HG03039 (cell line): Measurements from ENCODE around the gene MAFG.
"Not testable (repeated sequence)": the region's sequence is repeated elsewhere in the genome, so short reads cannot be mapped to it uniquely, and the experiment has no call there.

Source experiments
- ATAC-seq: cut with Tn5 transposase; IDR thresholded peaks from one replicate; pipeline ENCODE4 v1.9.1; 2021; ENCODE audit warnings: mild to moderate bottlenecking, moderate library complexity; ENCODE audit not compliant: unreplicated experiment

The MAFG gene

DNA sequence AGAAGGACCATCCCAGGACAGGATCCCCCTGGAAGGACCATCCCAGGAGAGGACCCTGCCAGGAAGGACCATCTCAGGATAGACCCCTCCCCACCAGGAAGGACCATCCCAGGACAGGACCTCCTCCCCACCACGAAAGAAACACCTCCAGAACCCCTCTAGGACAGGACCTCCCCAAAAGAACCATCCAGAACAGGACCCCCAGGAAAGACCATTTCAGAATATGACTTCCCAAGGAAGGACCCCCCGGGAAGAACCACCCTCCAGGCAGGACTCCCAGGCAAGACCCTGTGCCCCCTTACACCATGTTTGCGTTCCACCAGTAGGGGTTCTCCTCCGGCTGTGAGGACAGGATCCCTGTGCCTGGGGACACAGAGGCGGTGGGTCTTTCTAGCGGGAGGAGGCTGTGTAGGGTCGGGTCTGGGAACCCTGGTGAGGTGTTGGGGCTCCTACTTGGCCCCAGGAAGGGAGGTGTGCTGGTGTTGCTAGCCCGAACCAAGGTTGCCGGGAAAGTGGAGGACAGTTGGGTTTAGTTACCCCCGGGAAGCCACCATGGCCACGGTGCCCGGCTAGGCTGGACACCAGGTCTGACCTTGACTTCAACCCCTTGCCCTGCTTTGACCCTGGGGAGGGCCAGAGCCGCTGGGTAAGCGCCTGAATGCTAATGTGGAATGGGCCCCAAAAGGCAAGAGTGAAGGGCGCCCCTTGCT is 31.3 kb upstream of the MAFG start:
- ATAC-seq, result no peak

DNA sequence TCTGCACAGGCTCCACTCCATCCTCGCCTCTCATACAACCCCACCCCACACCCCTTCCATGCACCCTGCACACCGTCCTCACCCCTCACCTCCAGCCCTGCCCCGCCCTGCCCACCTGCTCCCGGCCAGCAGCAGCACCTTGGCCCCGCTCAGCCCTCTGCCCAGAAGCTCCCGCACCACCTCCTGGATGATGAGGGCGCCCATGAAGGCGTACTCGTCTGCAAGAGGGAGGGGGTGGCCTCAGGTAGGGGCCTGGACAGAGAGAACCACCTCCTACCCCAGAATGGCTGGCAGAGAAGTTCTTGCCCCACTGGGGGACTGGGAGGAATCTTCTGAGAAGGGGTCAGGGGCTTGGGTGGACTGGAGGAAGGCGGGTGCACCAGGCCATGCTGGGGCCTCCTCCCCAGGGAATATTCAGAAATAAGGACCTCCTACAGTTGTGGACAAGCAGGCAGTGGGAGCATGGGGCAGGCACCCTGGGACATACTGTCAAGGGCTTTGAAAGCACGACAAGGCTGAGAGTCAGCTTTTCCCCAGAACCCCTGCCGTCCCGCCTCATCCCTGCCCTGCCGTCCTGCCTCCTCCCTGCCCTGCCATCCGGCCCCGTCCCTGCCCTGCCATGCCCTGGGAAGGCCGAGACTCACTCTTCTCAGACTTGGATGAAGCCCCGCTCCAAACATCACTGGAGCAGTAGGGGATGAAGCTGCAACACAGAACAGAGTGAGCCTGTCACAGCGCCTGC is 30.3 kb upstream of the MAFG start:
- no peak for ATAC-seq

DNA sequence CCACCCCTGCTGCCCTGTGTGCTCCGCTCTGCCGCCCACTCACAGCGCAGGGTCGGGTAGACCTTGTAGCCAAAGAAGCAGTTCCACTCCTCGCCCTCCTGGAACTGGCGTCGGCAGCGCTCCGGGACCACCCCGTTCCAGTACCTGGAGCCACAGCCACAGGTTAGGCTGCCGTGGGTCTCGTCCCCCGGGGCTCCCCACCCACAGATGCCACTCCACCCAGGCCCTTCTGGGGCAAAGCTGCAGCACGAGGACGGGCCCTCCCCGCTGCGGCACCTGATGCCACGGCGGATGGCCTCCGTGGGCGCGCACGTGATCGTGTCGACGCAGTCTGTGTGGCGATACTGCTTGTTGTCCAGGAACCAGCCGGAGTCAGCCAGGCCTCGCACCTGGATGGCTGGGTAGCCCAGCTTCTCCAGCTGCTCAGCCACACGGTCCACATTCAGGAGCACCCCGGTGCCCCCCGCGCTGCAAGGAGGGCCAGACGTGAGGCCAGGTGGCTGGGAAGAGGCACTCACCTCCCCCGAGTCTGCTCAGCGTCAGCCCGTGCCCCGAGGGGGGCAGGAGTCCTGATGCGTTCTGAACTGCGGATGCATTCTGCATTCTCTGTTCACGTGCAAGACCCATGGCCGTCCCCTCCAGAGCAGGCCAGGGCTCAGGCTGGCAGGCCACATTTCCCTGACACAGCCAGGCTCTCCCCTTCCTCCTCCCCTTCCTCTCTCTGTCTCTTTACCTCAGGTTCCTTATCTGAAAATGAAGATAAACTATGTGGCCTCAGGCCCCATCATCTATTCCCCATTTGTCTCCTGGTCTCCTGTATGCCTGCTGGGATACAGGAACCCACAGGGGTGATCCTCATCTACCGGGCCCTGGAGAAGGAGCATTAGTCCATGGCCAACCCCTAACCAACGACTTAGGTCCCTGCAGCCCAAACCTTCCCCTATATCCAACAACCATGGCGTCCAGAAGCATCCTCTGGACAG is 29.4 kb upstream of the MAFG start:
- ATAC-seq, result no peak

DNA sequence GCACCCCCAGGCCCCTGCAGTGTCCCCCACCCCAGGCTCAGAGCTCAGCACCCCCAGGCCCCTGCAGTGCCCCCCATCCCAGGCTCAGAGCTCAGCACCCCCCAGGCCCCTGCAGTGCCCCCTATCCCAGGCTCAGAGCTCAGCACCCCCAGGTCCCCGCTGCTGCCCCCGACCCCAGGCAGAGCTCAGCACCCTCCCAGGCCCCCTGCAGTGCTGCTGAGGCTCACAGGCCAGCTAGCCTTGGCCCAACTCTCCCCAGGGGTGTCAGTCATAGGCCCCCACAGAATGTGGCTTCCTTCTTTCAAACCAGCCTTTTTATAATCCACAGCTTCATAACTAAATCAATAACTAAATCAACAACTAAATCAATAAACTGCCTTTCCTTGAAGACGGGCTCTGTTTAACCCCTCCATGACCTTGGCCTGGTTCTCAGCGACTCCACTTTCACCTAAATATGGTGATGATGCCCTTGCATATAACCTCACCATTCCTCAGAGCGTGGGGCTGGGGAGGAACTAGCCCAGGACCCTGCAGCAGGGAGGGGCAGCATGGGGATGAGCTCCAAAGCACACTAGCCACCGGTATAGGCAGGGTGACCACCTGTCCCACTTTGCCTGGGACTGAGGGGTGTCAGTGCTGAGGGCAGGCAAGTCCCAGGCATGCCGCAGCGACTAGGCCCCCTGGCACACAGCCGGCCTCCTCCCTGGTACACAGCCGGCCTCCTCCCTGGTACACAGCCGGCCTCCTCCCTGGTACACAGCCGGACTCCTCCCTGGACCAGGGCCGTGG is 28.4 kb upstream of the MAFG start:
- ATAC-seq, result no peak

DNA sequence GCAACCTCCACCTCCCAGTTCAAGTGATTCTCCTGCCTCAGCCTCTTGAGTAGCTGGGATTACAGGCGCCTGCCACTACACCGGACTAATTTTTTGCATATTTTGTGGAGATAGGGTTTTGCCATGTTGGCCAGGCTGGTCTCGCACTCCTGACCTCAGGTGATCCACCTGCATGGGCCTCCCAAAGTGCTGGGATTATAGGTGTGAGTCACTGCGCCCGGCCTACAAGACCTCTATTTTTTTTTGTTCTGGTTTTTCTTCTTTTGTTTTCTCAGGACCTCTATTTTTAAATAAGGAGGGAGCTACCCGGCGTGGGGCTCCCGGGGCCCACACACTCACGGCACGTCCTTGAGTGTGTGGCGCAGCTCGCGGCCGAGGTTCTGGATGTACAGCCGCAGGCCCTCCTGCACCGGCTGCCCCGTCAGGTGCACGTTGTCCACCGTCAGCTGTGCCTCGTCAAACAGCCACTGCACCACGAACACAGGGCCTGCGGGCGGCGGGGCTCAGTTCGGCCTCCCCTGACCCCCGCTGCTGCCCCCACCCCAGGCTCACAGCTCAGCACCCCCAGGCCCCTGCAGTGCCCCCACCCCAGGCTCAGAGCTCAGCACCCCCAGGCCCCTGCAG is 27.6 kb upstream of the MAFG start:
- ATAC-seq, result no peak

DNA sequence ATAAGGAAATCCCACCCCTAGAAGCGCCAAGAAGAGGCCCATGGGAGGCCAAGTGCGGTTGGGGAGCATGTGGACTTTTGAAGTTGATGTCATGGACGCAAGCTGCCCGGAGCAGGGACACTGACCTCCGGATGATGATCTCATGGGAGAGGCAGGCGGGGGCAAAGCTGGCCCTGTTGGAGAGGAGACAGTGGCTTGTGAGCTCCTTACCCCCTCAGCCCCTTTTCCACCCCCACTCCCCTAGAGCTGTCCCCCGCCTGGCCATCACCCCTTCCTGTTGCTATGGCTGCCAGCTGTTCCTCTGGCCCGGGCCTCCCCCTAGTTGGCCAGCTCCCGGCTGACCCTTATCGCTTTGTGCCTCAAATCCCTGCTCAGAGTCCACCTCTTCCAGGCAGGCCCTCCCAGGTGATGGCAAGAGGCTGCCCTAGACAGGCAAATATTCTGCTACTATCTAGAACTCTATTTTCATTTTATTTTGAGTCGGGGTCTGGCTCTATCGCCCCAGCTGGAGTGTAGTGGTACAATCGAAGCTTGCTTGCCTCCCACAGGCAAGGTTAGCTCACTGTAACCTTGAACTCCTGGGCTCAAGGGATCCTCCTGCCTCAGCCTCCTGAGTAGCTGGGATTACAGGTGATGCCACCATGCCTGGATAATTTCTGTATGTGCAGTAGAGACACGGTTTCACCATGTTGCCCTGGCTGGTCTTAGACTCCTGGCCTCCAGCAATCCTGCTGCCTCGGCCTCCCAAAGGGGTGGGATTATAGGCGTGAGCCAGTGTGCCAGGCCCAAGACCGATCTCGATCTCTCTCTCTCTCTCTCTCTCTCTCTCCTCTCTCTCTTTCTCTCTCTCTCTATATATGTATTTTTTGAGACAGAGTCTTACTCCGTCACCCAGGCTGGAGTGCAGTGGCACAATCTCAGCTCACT is 26.9 kb upstream of the MAFG start:
- no peak for ATAC-seq

DNA sequence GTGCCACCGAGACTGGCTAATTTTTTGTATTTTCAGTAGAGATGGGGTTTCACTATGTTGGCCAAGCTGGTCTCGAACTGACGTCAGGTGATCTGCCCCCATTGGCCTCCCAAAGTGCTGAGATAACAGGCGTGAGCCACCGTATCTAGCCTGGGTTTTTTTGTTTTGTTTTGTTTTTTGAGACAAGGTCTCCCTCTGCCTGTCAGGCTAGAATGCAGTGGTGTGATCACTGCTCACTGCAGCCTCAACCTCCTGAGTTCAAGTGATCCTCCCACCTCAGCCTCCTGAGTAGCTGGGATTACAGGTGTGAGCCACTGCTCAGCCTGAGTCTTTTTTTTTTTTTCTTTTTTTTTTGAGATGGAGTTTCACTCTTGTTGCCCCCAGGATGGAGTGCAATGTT is 25.9 kb upstream of the MAFG start:
- ATAC-seq, result not testable (repeated sequence)

DNA sequence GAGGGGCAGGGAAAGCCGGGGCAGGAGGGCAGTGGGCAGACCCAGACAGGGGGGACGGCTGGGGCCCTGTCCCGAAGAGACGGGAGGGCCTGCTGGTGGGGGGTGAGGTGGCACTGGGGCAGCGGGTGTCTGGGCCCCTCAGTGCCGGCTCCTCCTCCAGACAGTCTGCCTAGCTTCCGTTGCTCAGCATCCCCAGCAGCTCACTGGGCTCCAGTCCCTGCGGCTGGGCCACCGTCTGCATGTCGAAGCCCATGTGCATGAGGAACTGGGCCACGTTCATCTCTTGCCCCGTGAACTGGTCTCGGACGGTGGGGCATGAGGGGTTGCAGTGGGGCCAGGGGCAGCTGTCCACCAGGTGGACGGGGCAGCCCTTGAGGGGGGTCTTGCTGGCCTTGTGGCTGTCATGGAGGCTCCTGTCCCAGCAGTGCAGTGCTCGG is 25.3 kb upstream of the MAFG start:
- no peak for ATAC-seq

DNA sequence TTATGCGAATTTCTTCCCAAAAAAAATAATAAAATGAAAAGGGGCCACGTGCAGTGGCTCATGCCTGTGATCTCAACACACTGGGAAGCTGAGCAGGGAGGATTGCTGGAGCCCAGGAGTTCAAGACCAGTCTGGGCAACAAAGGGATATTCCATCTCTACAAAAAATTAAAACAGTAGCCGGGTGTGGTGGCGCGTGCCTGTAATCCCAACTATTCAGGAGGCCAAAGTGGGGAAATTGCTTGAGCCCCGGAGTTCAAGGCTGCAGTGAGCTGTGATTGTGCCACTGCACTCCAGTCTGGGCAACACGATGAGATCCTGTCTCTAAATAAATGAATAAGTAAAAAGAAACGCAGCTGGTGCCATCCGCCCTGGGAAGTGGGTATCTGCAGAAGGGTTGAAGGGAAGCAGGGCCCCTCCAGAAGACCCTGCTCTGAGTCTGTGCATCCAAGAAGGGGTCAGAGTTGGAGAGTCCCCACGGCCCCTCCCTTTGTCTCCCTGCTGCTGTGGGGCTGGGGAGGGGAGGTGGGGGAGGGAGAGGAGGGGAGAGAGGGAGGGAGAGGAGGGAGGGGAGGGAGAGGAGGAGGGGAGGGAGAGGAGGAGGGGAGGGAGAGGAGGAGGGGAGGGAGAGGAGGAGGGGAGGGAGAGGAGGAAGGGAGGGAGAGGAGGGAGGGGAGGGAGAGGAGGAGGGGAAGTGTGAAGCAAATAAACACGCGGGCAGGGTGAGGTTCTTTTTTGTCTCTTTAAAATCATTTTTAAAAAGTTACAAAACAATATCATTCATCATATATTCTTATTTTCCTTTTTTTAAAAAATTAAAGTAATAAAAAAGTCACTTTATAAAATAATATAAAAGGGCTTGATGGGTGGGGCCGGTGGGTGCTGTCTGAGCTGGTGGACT is 24.5 kb upstream of the MAFG start:
- no peak for ATAC-seq

DNA sequence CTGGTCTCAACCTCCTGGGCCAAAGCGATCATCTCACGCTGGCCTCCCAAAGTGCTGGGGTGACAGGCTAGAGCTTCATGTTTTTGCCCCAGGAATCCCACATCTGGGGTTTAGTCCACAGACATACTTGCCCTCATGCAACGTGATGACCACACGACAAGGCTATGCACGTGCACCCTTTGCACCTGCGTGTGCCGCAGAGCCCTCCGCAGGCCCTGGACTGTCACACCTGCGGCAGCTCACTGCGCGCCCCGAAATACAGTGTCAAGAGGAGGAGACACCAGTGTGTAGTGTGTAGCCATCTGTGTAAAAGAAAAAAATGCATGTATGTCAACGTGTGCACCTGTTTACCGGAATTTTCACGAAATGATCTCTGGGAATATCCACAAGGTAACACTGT is 23.0 kb upstream of the MAFG start:
- ATAC-seq, result no peak

DNA sequence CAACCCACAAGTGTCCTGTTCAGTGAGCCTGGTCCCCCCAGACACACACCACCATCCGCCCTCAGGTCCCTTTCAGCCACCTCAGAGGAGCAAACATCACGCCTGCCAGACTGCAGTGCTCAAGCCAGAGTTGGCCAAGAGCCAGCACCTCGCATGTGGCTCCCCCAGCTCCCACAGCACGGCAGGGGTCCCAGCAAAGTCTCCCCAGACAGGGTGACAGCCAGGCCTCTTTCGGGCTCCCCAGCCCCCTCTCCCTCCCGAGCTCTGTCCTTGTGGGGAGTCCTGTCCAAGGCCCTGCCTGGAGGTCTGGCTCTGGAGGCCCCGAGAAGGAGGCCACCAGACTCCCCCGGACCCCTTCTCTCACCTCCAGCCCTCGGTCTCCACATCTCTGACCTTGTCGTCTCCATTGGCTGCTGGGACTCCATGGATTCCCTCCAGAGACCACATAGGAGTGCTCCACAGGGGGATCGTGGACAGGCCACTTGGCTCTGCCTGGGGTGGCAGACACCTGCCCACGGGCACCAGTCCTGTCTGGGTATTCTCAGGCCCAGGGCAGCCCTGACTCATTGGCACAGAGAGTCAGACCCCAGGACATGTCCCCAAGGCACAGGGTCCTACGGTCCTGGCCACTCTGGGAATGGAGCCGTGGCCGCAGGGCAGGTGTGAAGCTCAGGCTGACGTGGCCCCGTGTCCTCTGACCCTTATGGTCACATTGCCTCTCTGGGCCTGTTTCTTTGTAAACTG is 21.3 kb upstream of the MAFG start:
- ATAC-seq, result no peak

DNA sequence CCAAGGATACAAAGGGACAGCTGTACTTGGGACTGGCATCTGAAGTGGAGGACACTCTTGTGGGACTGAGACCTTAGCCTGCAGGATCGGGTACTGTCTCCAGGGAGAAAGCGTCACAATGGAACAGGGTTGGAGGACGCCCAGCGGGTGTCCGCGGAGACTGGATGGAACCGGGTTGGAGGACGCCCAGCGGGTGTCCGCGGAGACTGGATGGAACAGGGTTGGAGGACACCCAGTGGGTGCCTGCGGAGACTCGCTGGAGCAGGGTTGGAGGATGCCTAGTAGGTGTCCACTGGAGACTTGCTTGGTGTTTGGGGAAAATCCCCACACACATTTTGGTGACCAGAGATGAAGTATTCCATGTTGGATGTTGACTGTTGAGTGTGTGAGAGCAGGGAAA is 19.7 kb upstream of the MAFG start, which contains the start of gene MYADML2:
TSS of gene MYADML2 (minus strand) at position 45 of the 400 bp plus-strand sequence. CDS start 5,492 bp downstream, outside the sequence.
- no peak for ATAC-seq

DNA sequence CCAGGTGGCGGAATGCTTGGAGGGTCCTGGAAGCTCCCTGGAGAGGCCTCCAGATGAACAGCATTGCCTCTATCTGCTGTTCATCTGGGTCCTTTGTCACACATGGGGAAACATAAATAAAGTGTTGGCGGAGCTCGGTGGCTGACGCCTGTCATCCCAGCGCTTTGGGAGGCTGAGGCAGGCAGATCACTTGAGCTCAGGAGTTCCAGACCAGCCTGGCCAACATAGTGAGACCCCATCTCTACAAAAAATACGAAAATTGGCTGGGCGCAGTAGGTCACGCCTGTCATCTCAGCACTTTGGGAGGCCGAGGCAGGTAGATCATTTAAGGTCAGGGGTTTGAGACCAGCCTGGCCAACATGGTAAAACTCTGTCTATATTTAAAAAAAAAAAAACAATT is 17.3 kb upstream of the MAFG start:
- no peak for ATAC-seq

DNA sequence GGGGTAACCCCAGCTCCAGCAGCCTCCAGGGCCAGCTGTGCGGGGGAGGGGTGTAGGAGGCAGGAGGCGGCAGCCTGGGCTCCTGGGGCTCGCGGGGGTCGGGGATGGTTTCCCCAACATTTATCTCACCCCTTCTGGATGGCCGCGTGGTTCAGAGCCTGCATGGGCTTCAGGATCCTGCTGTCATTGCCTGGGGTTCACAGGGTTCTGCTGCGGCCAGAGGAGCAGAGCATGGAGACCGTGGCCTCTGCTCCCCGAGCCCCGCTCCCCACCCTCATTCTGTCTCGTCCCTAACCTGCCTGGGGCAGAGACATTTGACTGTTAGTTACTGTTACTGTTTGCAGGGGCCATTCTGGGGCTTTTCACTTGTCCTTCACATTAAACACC is 14.6 kb upstream of the MAFG start:
- no peak for ATAC-seq

DNA sequence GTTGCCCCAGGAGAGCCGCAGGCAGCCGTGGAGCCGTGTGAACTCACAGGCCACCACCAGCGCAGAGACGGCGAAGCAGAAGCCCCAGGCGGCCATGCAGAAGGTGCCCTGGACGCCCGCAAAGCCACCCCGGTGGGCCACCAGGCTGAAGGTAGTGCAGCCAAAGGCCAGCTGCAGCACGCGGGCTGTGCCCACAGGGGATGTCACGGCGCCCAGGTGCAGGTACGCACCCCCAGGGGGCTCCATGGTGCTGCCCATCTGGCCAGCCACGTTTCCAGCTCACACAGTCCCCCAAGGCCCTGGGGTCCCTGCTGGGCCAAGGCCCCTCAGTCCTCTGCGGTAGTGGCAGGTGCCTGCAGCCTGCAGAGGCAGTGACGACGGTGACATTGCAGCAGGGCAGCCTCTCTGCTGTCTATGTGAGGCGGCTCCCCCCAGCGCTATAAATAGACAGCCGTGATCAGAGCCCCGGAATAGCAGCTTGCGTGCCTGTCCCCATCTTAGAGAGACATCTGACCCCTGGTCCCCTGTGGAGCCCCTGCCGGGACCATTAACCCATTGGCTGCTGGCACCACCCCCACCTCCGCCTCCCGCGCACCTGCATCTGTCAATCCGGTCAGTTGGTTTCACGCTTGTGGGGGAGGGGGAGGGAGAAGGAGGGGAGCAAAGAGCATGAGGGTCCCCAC is 14.1 kb upstream of the MAFG start:
- ATAC-seq, result no peak
